WTC11 (cell line): Measurements from ENCODE around the gene GRIPAP1. TPM values are rescaled to one million over a fixed set of nuclear protein-coding genes. Genes with fewer than 3 reads are reported as not detected.

Source experiments
- ATAC-seq: fragments of 200-7000 bp; cut with Tn5 transposase; 2 replicates; pipeline ENCODE4 v1.10.0; 2021; ENCODE audit warnings: mild to moderate bottlenecking, moderate library complexity
- CTCF ChIA-PET: fragments of 300-600 bp; sonication (Branson Sonifier 250); formaldehyde crosslinking; loops from one replicate; lab custom pipeline; 2021; ENCODE audit warnings: antibody characterized with exemption; lab: Charles Lee
- POLR2A ChIA-PET: fragments of 350-600 bp; sonication (Branson Sonifier 250); formaldehyde crosslinking; loops from one replicate; lab custom pipeline; 2021; ENCODE audit warnings: antibody characterized with exemption; lab: Charles Lee
- DNase-seq: peaks from one replicate; pipeline ENCODE4 v3.0.0; 2021; ENCODE audit warnings: low spot score
- H3K27ac Mint-ChIP-seq: 2 replicates; pipeline ENCODE4 v1.8.0; 2021; ENCODE audit warnings: mixed read lengths
- H3K27me3 Mint-ChIP-seq: 2 replicates; pipeline ENCODE4 v1.8.0; 2021; ENCODE audit warnings: low read depth, mild to moderate bottlenecking, moderate library complexity, mixed read lengths
- H3K36me3 Mint-ChIP-seq: 2 replicates; pipeline ENCODE4 v1.8.0; 2021; ENCODE audit warnings: mixed read lengths
- H3K4me1 Mint-ChIP-seq: 2 replicates; pipeline ENCODE4 v1.8.0; 2022; ENCODE audit warnings: mixed read lengths
- H3K4me3 Mint-ChIP-seq: 2 replicates; pipeline ENCODE4 v1.8.0; 2021; ENCODE audit warnings: mild to moderate bottlenecking, moderate library complexity, mixed read lengths
- H3K9me3 Mint-ChIP-seq: 2 replicates; pipeline ENCODE4 v1.8.0; 2021; ENCODE audit warnings: mixed read lengths
- ATF2 ChIP-seq: sonication (generic); formaldehyde crosslinking; IDR thresholded peaks from 2 replicates; pipeline ENCODE4 v1.8.1; 2022; ENCODE audit warnings: low read depth, missing genetic modification reagents, borderline replicate concordance
- CREB1 ChIP-seq: sonication (generic); formaldehyde crosslinking; IDR thresholded peaks from 2 replicates; pipeline ENCODE4 v1.8.0; 2023; ENCODE audit warnings: mild to moderate bottlenecking, missing genetic modification reagents
- CREM ChIP-seq: sonication (generic); formaldehyde crosslinking; IDR thresholded peaks from 2 replicates; pipeline ENCODE4 v1.8.1; 2022; ENCODE audit warnings: mild to moderate bottlenecking, missing genetic modification reagents, moderate library complexity
- FOXK1 ChIP-seq: sonication (generic); formaldehyde crosslinking; IDR thresholded peaks from 2 replicates; pipeline ENCODE4 v1.8.0; 2022; ENCODE audit warnings: mild to moderate bottlenecking, moderate library complexity, missing genetic modification reagents
- FOXP1 ChIP-seq: sonication (generic); formaldehyde crosslinking; IDR thresholded peaks from 2 replicates; pipeline ENCODE4 v1.8.0; 2022; ENCODE audit warnings: missing genetic modification reagents, mild to moderate bottlenecking, moderate library complexity, borderline replicate concordance
- FOXP4 ChIP-seq: sonication (generic); formaldehyde crosslinking; IDR thresholded peaks from 2 replicates; pipeline ENCODE4 v1.8.0; 2022; ENCODE audit warnings: mild to moderate bottlenecking, missing genetic modification reagents
- MAX ChIP-seq: sonication (generic); formaldehyde crosslinking; IDR thresholded peaks from 2 replicates; pipeline ENCODE4 v1.8.0; 2022; ENCODE audit warnings: mild to moderate bottlenecking, missing genetic modification reagents
- MLX ChIP-seq: sonication (generic); formaldehyde crosslinking; IDR thresholded peaks from 2 replicates; pipeline ENCODE4 v1.8.1; 2023; ENCODE audit warnings: mild to moderate bottlenecking, missing genetic modification reagents, moderate library complexity
- NFE2L1 ChIP-seq: sonication (generic); formaldehyde crosslinking; IDR thresholded peaks from 2 replicates; pipeline ENCODE4 v1.8.1; 2023; ENCODE audit warnings: missing genetic modification reagents
- NFYB ChIP-seq: sonication (generic); formaldehyde crosslinking; conservative IDR thresholded peaks from 2 replicates; pipeline ENCODE4 v1.8.0; 2022; ENCODE audit warnings: low read depth, missing genetic modification reagents
- PRDM15 ChIP-seq: sonication (generic); formaldehyde crosslinking; IDR thresholded peaks from 2 replicates; pipeline ENCODE4 v1.8.0; 2022; ENCODE audit warnings: missing genetic modification reagents
- SMAD4 ChIP-seq: sonication (generic); formaldehyde crosslinking; IDR thresholded peaks from 2 replicates; pipeline ENCODE4 v1.8.0; 2022; ENCODE audit warnings: mild to moderate bottlenecking, missing genetic modification reagents
- STAT6 ChIP-seq: sonication (generic); formaldehyde crosslinking; conservative IDR thresholded peaks from 2 replicates; pipeline ENCODE4 v1.8.1; 2023; ENCODE audit warnings: mild to moderate bottlenecking, low read depth, missing genetic modification reagents, moderate library complexity
- TCF7 ChIP-seq: sonication (generic); formaldehyde crosslinking; IDR thresholded peaks from 2 replicates; pipeline ENCODE4 v1.8.0; 2022; ENCODE audit warnings: mild to moderate bottlenecking, low read depth, missing genetic modification reagents, moderate library complexity
- TEAD4 ChIP-seq: sonication (generic); formaldehyde crosslinking; IDR thresholded peaks from 2 replicates; pipeline ENCODE4 v1.8.0; 2022; ENCODE audit warnings: mild to moderate bottlenecking, missing genetic modification reagents
- TP53 ChIP-seq: sonication (generic); formaldehyde crosslinking; IDR thresholded peaks from 2 replicates; pipeline ENCODE4 v1.8.1; 2023; ENCODE audit warnings: mild to moderate bottlenecking, missing genetic modification reagents
- ZBTB43 ChIP-seq: sonication (generic); formaldehyde crosslinking; IDR thresholded peaks from 2 replicates; pipeline ENCODE4 v1.8.1; 2023; ENCODE audit warnings: mild to moderate bottlenecking, missing genetic modification reagents
- ZNF317 ChIP-seq: sonication (generic); formaldehyde crosslinking; IDR thresholded peaks from 2 replicates; pipeline ENCODE4 v1.8.1; 2023; ENCODE audit warnings: low read depth, mild to moderate bottlenecking, moderate library complexity, missing genetic modification reagents, borderline replicate concordance
- ZNF532 ChIP-seq: fragments of 250-450 bp; sonication (Bioruptor Pico); IDR thresholded peaks from 2 replicates; pipeline ENCODE4 v1.9.0; 2021; ENCODE audit warnings: mild to moderate bottlenecking, borderline replicate concordance
- total RNA-seq: library from RNA; stranded (reverse); gene quantifications from 3 replicates; pipeline ENCODE4 v1.2.3, GENCODE V29; 2021

GRIPAP1 gene
- total RNA-seq, 1 experiment from 2014 or later = 70.7 TPM

- POLR2A ChIA-PET = interaction anchor here (0.5 to 1.7 kb wide), 7 partner anchors 14 to 1646 kb away, joined by 3 to 9 read pairs (median 4); partner anchors contain the start of genes GRIPAP1, HDAC6 and KCND1
- DNase-seq = peak; percentile 93
- Mint-ChIP-seq H3K4me1 (peaks cover 11% of the 10 kb centered on the region; the same call in 1 of the 2 replicates), H3K36me3 (peaks cover 11% of the 10 kb centered on the region; the same call in 1 of the 2 replicates), H3K27me3 (no peaks in the 10 kb centered on the region), H3K4me3 (peak overlapping the region; percentile 99), H3K27ac (peak overlapping the region; percentile 100), H3K9me3 (no peaks in the 10 kb centered on the region)
- CTCF ChIA-PET = interaction anchor here (0.9 to 1.9 kb wide), 8 partner anchors 14 to 310 kb away, joined by 3 to 17 read pairs (median 3); partner anchors contain the start of genes KCND1 and TFE3
- ATAC-seq = peak; percentile 95
- no peak for TF ChIP-seq ATF2 (CRISPR knock-in tag)
- no peak for TF ChIP-seq ZNF532 (CRISPR knock-in tag)
- TF ChIP-seq CREB1 = no peak
- no peak for TF ChIP-seq NFE2L1 (CRISPR knock-in tag)
- TF ChIP-seq ZNF317 (CRISPR knock-in tag) = no peak
- TF ChIP-seq STAT6 (CRISPR knock-in tag) = no peak
- no peak for TF ChIP-seq TP53
- peak; percentile 51 for TF ChIP-seq MAX (CRISPR knock-in tag)
- peak; percentile 75 for TF ChIP-seq FOXK1
- TF ChIP-seq ZBTB43 = no peak
- TF ChIP-seq NFYB (CRISPR knock-in tag) = peak; percentile 85
- no peak for TF ChIP-seq PRDM15 (CRISPR knock-in tag)
- no peak for TF ChIP-seq TEAD4 (CRISPR knock-in tag)
- TF ChIP-seq CREM (CRISPR knock-in tag) = peak; percentile 85
- TF ChIP-seq MLX = no peak
- TF ChIP-seq FOXP4 (CRISPR knock-in tag) = no peak
- no peak for TF ChIP-seq SMAD4 (CRISPR knock-in tag)
- no peak for TF ChIP-seq TCF7 (CRISPR knock-in tag)
- TF ChIP-seq FOXP1 (CRISPR knock-in tag) = no peak
Measured at GRCh38 chrX:48957827-48958634, 44.0 kb downstream of the GRIPAP1 start.
